NCI-H510A treated with DMSO at 0.1 percent for 48 hours (cell line): ENCODE measurements around the gene CD19.

ENCODE experiments used
- DNase-seq: peaks from one replicate; lab custom pipeline; 2025; lab: John Stamatoyannopoulos, UW

The CD19 gene

DNA sequence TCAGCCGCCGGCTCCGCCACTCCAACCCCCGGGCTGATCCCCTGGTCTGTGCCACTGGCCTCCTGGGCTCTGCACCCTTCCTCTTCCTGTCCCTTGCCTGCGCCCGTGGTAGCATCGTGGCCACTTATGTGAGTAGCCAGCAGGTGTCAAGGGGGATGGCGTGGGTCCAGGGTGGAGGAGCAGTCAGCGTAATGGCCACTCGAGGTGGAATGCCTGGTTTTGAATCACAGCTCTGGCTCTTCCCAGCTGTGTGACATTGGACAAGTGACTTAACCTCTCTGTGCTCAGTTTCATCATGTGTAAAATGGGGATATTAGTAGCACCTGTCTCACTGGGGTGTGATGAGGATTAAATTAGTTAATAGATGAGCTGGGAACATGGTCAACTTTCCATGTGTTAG lies 50.6 kb downstream of the CD19 start:
- DNase-seq, result no peak

DNA sequence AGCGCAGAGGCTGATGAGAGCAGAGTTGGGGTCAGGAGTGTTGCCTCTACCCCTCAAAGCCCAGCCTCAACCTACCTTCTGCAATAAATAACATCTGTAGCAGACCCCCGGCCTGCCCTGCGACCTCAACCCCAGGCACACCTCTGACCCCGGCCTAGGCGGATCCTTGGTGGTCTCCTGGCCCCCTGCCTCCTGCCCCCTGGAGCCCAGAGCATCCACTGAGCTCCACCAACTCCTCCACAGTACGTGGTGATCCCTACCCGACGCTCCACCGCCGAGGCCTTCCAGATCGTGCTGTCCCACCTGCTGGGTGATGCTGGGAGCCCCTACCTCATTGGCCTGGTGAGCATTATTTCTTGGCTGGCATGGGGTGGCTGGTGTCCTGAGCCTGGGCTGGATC lies 51.2 kb downstream of the CD19 start:
- DNase-seq, result no peak

DNA sequence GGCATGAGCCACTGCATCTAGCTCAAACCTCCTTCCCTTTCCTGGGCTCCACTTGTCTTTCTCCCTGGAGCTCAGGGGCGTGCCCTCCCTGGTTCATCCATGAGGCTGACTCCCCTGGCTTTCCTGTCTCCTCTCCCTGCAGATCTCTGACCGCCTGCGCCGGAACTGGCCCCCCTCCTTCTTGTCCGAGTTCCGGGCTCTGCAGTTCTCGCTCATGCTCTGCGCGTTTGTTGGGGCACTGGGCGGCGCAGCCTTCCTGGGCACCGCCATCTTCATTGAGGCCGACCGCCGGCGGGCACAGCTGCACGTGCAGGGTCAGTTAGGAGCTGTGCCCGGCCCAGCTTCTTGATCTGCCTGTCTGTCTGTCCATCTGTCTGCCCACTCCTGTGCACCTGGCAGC lies 51.9 kb downstream of the CD19 start:
- peak; percentile 98 for DNase-seq

DNA sequence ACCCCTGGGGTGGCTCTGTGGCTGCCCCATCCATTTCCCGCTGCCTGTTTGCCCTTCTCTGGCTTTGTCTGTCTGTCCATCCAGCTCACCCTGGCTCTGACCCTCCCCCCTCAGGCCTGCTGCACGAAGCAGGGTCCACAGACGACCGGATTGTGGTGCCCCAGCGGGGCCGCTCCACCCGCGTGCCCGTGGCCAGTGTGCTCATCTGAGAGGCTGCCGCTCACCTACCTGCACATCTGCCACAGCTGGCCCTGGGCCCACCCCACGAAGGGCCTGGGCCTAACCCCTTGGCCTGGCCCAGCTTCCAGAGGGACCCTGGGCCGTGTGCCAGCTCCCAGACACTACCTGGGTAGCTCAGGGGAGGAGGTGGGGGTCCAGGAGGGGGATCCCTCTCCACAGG lies 52.3 kb downstream of the CD19 start:
- DNase-seq, result no peak

DNA sequence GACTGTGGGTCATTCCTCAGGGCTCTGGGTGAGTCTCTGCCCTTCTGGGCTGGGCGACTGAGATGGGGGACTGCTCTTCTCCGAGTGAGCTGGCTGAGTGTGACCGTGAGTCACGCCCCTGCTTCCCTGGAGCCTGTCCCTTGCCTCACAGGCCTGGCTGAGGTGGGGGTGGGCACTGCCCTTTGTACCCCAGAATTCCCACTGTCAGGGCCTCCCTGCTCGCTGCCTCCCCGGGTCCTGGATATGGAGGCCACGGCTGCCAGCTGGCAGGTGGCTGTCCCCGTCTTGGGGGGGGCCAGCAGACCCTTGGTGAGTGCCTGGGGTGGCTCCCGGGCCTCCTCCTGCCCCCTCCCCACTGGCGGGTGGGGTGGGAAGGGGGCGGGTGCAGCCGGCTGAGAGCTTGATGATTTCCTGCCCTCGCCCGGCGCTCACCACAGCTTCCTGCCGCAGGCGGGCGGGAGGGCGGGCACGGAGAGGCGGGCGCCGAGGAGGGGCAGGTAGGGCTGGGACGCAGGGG lies 52.9 kb downstream of the CD19 start, which contains the start of gene LAT:
LAT (plus strand) TSS at position 434 of the 517 bp plus-strand sequence. CDS start 366 bp downstream, outside the sequence.
- peak; percentile 95 for DNase-seq

DNA sequence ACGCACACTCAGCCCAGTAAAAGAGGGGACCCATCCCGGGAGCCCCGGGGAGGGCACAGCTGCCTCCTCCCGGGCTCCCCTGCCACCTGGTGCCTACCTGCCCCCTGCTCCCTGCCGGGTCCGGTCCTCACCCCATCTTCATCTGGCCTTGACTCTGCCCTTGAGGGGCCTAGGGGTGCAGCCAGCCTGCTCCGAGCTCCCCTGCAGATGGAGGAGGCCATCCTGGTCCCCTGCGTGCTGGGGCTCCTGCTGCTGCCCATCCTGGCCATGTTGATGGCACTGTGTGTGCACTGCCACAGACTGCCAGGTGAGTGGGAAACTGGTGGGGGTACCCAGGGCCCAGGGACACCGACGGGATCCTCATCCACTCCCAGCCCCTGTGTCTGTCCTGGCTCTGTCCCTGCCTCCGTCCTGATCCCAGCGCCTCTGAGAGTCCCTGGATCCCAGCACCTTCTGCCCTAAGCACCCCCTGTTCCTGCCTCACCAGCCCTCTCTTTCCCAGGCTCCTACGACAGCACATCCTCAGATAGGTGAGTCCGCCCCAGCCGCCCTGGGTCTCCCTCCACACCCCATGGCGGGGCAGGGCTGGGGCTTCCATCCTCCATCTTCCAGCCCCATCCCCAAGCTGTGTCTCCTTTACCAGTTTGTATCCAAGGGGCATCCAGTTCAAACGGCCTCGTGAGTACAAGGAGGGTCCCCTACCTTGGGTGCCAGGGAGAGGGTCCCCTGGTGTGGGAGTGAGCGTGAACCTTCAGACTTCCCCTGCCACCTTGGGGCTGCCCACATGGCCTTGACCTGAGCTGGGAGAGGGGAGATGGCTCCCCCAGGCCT lies 53.7 kb downstream of the CD19 start:
- no peak for DNase-seq

DNA sequence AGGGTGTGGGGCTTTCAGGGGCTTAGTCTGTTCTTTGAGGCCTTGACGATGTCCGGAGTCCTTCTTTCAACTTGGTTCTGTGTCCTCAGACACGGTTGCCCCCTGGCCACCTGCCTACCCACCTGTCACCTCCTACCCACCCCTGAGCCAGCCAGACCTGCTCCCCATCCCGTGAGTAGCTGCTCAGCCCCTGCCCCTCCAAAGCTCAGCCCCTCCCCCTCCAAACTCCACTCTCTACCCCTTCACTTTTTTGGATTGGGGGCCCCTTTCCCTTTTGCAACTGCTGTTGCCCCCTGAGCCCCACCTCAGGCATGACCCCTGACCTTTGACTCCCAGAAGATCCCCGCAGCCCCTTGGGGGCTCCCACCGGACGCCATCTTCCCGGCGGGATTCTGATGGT lies 54.3 kb downstream of the CD19 start:
- DNase-seq, result no peak

DNA sequence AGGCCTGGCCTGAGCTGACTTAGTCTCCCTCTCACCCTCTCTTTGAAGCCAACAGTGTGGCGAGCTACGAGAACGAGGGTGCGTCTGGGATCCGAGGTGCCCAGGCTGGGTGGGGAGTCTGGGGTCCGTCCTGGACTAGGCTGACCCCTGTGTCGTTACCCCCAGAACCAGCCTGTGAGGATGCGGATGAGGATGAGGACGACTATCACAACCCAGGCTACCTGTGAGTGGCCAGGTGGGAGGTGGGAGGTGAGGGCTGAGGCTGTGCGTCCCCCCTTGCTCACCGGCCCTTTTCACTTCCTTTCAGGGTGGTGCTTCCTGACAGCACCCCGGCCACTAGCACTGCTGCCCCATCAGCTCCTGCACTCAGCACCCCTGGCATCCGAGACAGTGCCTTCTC lies 54.7 kb downstream of the CD19 start:
- no peak for DNase-seq

DNA sequence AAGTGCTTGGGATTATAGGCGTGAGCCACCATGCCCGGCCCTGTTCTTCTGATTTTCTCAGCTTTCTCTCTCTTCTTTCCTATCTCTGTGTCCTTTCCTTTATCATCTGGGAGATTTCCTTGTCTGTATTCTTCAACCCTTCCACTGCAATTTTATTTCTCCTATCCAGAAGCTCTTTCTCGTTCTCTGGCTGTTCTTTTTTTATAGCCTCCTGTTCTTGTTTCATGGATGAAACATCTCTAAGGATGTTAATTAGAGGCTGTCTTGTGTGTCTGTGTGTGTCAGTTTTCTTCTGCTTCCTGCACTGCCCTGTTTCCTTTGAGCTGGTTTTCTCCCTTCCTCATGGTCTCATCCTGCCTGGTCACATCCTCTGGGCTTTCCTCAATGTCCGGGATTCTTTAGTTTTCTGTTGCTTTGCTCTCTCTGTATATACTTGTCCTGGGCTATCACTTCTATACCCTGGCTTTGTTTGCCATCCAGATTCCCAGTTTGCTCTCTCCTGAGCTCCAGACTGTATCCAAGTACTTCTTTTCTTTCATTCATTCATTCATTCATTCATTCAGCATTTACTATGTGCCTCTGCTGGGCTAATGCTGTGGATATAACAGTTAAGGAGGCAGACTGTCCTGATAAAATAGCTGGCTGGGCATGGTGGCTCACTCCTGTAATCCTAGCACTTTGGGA lies 55.5 kb downstream of the CD19 start:
- no peak for DNase-seq
